Measurements from ENCODE around the gene FBLN1.
"Not testable (repeated sequence)": the region's sequence is repeated elsewhere in the genome, so short reads cannot be mapped to it uniquely, and the experiment has no call there.

The FBLN1 gene

DNA sequence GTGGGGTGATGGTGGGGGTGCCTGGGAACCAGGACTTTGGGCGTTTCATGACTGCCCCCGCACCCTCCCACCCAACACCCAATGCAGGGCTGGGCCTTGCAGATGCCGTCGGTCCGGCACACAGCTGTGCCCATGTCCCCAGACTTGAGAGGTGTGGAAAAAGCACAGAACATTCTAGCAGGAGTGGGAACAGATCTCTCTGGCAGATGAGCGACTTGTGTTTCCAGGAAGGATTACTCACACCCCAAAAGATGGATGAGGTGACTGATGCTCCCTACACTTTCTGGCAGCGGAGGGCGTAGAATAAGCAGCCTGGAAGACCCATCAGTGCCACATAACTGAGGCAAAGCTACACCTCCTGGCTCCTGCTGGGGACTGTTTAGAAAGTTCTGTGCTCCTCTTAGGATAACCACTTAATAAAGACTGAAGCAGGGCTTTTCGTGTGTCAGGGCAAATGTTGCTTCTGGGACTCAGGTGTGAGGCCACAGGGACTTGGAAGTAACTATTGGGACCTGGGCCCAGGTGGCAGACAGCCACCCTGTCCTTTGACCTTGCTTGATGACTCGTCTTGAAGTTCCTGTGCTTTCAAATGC lies 24.2 kb downstream of the FBLN1 start:
- in situ Hi-C loops (cut with MboI; ENCODE audit: low sequenced_read_pairs) = no loop called here

DNA sequence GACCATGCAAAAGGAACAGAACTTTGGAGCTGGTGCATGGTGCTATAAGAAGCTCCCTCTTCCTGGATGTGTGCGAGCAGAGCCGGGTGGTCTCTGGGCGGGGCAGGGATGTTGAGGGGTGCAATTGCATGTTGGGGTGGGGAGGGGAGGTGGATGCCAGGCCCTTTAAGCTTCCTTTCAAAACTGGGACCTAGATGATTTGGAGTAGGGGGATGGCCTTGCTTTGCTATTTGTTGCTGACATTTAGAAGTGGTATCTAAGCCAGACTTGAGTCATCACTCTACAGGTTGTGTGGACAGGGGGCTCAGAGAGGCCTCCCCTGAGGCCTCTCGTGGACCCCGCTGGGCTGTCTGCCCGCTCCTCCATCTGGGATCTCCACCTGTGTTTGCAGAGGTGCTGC lies 24.8 kb downstream of the FBLN1 start:
- in situ Hi-C loops (cut with MboI; ENCODE audit: low sequenced_read_pairs) = no loop called here

DNA sequence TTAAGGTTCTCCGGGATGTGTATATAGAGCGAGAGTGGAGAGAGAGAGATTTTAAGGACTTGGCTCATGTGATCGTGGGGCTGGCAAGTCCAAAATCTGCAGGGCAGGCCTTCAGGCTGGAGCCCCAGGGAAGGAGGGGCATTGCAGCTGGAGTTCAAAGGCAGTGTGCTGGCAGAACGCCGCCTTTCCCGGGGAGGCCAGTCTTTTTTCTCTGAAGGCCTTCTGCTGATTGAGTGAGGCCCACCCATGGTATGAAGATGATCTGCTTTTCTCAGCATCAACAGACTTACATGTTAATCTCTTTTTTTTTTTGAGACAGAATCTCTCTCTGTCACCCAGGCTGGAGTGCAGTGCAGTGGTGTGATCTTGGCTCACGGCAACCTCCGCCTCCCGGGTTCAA lies 25.4 kb downstream of the FBLN1 start:
- in situ Hi-C loops (cut with MboI; ENCODE audit: low sequenced_read_pairs) = no loop called here

DNA sequence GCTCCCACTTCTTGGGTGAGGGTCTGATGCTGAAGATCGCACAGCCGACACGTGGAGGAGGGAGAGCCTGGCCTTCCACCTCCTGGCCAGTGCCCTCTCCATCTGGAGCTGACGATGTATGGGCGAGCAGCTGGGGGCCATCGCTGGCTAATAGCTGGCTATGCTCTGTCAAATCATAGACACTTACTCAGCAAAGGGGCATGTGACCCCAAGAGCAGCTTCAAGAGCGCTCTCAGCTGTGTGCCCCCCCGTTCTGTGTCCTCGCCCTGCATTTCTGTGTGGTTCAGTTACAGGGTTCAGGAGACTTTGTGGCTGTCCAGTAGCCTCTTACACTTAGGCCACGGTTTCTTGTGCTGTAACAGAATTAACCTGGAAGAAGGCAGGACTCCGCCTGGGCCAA lies 26.4 kb downstream of the FBLN1 start:
- in situ Hi-C loops (cut with MboI; ENCODE audit: low sequenced_read_pairs) = no loop called here

DNA sequence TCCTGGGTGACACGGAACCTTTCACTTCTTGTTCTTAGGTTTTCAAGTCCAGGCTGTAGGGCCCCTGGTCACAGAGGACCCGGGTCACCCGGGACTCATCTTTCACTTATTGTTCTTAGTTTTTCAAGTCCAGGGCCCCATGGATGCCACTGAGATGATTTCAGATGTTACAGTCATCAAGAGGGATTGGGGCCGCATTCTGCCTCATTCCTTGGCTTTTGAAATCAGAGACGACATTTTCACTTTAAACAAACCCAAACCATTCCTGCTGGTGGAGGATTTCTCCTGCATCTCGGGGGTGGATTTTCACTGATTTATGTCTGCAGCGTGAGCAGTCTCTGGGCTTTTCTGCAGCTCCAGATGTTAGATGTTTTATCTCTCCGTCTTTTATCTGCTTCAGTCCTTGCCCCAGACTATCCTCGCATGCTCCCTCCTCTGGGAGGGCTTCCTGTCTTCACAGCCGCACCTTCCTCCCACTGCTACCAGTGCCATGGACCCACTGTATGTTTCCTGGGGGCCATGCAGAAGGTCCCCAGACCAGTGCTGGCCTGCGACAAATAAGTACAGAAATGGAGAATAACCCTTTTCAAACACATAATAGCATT lies 27.4 kb downstream of the FBLN1 start:
- in situ Hi-C loops (cut with MboI; ENCODE audit: low sequenced_read_pairs) = no loop called here

DNA sequence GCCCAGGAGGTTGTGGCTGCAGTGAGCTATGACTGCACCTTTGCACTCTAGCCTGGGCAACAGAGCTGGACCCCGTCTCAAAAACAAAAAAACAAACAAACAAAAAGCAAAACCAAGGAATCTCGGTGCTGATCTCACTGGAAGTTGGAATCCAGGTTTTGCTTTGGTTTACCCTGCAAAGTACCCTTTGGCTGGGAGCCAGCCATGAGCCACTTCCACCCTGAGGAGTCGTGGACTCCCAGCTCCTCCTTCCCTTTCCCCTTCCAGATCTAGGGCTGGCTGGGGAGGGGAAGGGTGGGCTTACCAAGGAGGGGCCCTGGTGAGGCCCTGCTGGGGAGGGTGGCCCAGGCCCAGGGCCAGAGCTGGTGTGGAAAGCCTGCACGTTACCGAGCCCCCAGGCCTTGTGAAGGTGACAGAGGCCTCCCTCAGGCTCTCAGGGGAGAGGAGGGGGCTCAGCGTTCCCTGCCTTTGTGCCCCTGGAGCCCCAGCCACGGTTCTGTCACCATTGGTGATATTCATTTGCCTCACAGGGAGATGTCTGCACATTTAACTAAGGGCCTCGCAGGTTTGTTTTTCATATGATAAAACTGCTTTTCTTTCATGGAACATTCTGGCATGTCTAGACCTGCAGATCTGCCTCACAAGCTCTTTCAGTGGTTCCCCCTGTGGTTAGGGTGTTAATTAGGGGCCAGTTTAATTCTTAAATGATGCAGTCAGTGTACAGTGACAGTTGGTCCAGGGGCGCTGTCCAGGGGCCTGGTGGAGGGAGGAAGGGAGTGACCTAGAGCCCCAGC lies 29.0 kb downstream of the FBLN1 start:
- in situ Hi-C loops (cut with MboI; ENCODE audit: low sequenced_read_pairs) = no loop called here

DNA sequence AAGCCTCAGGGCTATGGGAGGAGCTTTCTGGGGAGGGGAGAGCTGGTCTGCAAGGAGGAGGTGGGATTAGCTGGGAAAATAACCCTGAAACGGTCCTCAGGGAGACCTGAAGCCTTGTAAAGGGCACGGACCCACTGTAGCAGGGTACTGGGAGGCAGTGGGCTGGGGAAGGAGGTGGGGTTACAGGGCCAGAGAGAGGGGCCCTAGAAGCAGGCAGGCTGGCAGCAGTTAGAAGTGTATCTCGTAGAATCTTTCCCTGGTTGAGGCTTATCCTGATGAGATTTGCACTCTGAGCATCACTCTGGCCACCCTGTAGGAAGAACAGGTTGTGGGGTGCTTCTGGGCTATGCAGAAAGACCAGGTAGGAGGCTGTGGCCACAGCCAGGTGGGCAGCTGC lies 29.6 kb downstream of the FBLN1 start:
- in situ Hi-C loops (cut with MboI; ENCODE audit: low sequenced_read_pairs) = no loop called here

DNA sequence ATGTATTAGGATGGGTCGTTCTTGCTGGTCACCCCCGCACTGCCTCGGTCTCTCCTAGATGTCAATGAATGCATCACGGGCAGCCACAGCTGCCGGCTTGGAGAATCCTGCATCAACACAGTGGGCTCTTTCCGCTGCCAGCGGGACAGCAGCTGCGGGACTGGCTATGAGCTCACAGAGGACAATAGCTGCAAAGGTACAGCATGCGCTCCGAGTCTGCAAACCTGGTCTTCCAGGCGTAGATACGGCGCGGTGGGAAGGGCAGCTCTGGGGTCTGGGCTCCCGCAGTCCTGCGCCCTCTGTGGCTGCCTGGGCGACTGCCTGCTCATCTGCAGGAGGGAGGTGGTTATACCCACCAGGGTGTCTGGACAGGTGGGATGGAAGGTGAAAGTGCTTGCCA lies 31.0 kb downstream of the FBLN1 start:
- in situ Hi-C loops (cut with MboI; ENCODE audit: low sequenced_read_pairs) = no loop called here

DNA sequence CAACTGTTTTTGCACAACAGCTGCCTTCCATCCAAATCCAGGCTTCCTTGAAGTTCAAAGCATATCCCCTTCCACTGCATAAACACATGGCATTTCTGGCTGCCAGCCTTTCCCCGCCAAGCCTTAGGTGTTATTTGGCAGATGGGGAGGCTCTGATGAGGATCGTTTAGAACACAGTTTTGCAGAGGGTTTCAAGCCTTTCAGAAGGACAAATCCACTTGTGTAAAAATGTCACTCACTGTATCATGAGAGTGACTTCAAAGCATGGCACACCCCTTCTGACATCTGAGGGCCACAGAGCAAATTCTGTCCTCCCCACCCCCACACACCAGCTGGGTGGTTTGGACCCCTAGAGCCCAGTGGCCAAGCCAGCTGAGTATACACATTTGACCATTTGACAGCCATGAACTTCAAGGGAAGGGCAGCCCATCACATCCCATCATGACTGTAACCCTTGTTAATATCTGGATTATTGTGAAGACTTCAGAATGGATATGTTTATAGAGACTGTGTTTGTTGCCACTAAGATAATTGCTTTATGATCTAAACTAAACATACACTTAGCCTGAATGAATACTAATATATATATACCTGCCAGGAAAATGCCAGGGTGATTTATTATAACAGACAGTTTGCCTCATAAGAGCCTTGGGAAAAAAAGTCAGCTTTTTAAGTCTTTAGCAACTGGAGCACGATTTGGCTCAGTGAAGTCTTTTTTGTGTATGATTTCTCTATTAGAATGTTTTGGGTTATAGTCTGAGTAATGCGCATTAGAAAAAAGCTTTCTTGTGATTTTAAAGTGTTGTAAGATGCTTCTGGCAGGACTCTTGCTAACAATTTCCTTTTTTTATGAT lies 31.9 kb downstream of the FBLN1 start:
- in situ Hi-C loops (cut with MboI; ENCODE audit: low sequenced_read_pairs) = no loop called here

DNA sequence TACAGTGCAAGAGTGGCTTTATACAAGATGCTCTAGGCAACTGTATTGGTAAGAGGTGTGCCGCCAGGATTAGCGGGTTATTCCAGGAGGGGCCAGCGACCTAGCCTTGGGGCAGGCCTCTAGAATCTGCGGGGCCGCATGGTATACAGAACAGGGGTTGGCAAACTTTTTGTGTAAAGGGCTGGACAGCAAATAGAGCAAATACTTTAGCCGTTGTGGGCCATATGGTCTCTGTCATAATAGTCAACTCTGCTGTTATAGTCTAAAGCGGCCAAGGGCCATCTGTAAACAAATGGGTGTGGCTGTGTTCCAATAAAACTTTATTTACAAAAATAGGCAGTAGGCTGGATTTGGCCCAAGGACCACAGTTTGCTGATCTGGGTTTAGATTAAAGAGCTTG lies 32.6 kb downstream of the FBLN1 start:
- in situ Hi-C loops (cut with MboI; ENCODE audit: low sequenced_read_pairs) = no loop called here

DNA sequence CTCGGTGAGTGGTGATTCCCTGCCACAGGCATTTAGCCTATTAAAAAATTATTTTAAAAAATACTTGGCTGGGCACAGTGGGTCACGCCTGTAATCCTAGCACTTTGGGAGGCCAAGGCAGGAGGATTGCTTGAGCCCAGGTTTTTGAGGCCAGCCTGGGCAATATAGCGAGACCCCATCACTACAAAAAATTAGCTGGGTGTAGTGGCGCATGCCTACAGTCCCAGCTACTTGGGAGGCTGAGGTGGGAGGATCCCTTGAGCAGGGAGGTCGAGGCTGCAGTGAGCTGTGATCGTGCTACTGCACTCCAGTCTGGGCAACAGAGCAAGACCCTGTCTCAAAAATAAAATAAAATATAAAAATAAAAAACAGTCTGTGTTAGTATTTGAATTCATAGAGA lies 33.2 kb downstream of the FBLN1 start:
- in situ Hi-C loops (cut with MboI; ENCODE audit: low sequenced_read_pairs) = not testable (repeated sequence)

DNA sequence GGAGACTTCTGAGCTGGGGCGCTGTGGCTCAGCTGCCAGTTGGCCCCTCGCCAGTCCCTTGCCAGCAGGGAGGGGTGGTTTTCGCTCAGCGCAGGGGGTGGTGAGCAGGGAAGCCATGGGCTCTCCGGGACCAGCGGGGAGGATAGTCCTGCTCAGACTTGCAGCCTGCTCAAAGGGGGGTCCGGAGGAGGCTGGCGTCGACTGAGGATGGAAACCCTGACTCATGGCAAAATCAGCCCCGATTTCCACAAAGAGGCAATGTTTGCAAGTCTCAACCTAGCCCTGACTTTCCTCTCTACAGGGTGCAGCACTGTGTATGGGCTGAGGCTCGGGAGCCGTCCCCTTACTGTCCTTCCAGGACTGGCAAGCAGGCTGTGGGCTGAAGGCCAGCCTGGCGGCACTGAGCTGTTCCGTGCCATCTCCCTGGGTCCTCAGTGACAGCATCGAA lies 35.1 kb downstream of the FBLN1 start:
- in situ Hi-C loops (cut with MboI; ENCODE audit: low sequenced_read_pairs) = no loop called here

DNA sequence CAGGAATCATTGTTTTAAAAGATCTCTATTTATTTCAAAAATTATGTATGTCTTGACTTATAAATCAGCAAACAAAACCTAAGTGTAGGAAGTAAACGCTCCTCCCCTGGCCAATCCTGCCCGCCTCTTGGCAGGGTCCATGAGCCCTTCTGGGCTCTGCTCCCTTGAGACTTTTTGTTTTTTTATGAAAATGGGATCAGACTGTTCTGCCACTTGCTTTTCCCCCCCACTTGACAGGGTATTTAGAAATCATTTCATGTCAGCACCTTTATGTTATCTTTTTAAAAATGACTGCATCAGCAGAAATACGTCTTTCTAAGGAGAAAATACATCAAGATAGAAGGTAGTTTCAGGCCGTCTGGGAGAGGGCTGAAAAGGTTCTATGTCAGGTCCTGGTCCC lies 35.6 kb downstream of the FBLN1 start:
- in situ Hi-C loops (cut with MboI; ENCODE audit: low sequenced_read_pairs) = no loop called here

DNA sequence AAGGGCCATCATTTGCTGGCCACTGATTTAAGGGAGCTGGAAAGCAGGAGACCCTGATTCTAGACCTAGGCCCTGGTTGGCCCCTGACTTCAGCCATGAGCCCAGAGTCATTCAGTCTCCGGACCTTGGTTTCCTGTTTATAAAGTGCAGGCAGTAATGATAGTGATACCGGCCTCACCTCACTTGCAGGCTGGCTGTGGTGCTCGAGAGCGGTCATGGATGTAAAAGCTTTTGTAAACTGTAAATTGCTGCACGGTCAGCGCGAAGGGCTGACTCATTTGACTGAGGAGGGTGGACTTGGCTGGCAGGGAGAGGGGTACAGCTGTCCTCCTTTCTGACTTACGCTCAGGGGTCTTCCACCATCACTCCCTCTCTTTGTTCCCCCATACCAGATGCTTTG lies 37.4 kb downstream of the FBLN1 start:
- in situ Hi-C loops (cut with MboI; ENCODE audit: low sequenced_read_pairs) = loop anchor here (10.0 kb wide), 1 partner anchor 95 kb away; no protein-coding TSS in a partner anchor

DNA sequence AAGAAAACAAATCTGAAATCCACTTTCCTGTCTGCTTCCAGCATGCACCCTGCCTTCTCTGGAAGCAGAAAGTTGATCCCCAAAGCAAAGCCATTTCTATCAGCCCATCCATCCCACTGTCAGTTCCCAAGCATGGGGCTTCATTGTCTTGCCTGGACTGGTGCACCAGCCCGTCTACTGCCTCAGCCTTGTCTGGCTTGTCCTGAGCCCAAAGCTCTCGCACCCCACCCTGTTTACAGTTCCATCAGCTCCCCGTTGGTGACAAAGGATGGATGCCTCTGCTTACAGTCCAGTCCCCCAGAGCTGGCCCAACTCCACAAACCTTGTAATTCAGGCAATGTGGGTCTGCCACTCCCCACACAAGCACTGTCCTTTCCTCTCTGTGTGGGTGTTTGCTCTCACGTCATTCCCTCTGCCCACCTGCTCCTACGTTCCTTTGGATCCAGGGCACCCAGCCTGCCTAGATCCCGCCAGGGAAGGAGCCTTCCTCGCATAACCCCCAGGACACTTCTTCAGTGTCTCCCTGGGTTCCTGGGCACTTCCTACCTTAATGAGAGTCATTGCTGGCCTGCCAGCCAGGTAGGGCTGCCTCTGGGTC lies 38.8 kb downstream of the FBLN1 start:
- in situ Hi-C loops (cut with MboI; ENCODE audit: low sequenced_read_pairs) = loop anchor here (10.0 kb wide), 1 partner anchor 97 kb away; no protein-coding TSS in a partner anchor

DNA sequence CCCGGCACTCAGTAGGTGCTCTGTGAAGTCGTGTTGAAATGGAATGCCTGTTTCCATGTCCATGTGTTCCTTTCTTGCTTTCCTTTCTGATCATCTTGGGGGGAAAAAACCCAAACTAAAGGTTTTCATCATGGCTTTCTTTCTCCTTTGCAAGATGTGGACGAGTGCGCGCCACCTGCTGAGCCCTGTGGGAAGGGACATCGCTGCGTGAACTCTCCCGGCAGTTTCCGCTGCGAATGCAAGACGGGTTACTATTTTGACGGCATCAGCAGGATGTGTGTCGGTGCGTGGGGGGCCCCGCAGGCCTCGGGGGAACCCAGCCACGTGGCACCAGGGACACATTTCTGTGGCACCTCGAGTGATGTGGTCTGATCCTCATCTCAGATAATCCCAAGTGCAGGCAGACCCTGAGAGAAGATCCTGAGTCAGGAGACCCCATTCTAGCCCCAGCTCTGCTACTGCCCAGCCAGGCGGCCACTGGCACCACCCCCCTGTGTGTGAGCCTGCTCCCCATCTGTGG lies 39.4 kb downstream of the FBLN1 start:
- in situ Hi-C loops (cut with MboI; ENCODE audit: low sequenced_read_pairs) = loop anchor here (10.0 kb wide), 1 partner anchor 97 kb away; no protein-coding TSS in a partner anchor

DNA sequence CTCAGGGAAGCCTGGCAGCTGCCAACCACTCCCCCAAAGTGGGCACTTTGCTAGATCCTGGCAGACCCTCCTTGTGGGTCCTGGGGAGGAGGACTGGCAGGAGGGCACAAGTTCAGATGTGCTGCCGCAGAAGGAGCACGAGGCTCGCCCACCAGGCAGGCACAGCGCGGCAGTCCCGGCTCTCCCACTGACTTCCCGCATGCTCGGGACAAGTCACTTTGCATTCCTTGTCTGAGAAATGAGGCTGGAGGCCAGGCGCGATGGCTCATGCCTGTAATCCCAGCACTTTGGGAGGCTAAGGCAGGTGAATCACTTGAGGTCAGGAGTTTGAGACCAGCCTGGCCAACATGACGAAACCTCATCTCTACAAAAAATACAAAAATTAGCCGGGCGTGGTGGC lies 40.1 kb downstream of the FBLN1 start:
- in situ Hi-C loops (cut with MboI; ENCODE audit: low sequenced_read_pairs) = loop anchor here (10.0 kb wide), 1 partner anchor 98 kb away; no protein-coding TSS in a partner anchor

DNA sequence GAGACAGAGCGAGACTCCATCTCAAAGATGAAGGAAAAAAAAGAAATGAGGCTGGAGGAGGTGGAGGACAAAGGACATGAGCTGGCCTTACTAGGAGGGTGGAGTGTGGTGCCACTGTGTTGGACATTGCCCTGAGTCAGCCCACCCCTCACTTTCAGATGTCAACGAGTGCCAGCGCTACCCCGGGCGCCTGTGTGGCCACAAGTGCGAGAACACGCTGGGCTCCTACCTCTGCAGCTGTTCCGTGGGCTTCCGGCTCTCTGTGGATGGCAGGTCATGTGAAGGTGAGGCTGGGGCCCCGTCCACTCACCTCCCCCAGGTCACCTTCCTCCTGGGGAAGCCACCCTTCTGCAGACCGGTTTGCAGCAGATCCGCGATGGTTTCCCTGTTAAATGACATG lies 40.6 kb downstream of the FBLN1 start:
- in situ Hi-C loops (cut with MboI; ENCODE audit: low sequenced_read_pairs) = loop anchor here (10.0 kb wide), 1 partner anchor 98 kb away; no protein-coding TSS in a partner anchor

DNA sequence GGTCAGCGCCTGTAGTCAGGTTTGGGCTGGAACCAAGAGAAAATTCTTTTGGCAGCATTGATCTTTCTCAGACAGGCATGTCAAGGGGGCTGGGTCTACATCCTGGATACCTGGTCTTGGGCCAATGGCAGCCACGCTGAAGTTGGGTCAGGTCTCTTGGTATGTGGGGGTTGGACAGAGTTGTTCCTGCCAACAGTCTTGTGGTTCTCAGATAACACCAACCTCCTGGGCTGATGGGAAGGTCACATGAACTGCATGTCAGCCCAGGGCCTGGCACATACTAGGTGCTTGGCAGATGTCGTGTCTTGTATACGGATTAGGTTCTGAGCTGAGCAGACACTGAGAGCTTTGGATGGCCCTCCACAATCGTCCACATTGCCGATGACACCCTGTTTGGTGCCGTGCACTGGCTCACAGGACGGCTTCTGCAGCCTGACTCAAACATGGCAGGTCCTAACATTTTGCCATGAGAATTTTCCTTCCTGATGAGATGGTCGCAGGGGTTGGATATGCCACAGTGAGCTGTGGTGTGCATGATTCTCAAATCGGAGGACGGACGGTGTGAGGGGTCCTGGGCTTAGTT lies 42.0 kb downstream of the FBLN1 start:
- in situ Hi-C loops (cut with MboI; ENCODE audit: low sequenced_read_pairs) = loop anchor here (10.0 kb wide), 1 partner anchor 100 kb away; no protein-coding TSS in a partner anchor
